Memory B cell (primary cell): ENCODE results near the gene DMBT1.

Source experiments
- ATAC-seq: fragments of 150-1000 bp; cut with Tn5 transposase; 2 replicates; pipeline ENCODE4 v1.10.0; 2021; ENCODE audit warnings: low read depth, mild to moderate bottlenecking, moderate library complexity
- DNase-seq, 2 donors: peaks; one replicate each; pipeline ENCODE4 v3.0.0; 2022; ENCODE audit warnings: low spot score in 2 of 2
- H3K27ac Mint-ChIP-seq: one replicate; pipeline ENCODE4 v1.8.0; 2022; ENCODE audit warnings: mild to moderate bottlenecking, moderate library complexity, mixed read lengths
- H3K27me3 Mint-ChIP-seq: one replicate; pipeline ENCODE4 v1.8.0; 2022; ENCODE audit warnings: mixed read lengths
- H3K36me3 Mint-ChIP-seq: one replicate; pipeline ENCODE4 v1.8.0; 2022; ENCODE audit warnings: mild to moderate bottlenecking, mixed read lengths
- H3K4me1 Mint-ChIP-seq: one replicate; pipeline ENCODE4 v1.8.0; 2022; ENCODE audit warnings: mixed read lengths
- H3K4me3 Mint-ChIP-seq: one replicate; pipeline ENCODE4 v1.8.0; 2022; ENCODE audit warnings: mild to moderate bottlenecking, moderate library complexity, mixed read lengths
- H3K9me3 Mint-ChIP-seq: one replicate; pipeline ENCODE4 v1.8.0; 2022; ENCODE audit warnings: mixed read lengths

Gene DMBT1

GRCh38 chr10:122632031-122632430 is 71.5 kb downstream of the DMBT1 start:
- H3K36me3 Mint-ChIP-seq = no peaks in the 10 kb centered on the region
- H3K27ac Mint-ChIP-seq = no peak overlapping the region
- no peaks in the 10 kb centered on the region for H3K9me3 Mint-ChIP-seq
- H3K4me1 Mint-ChIP-seq = no peaks in the 10 kb centered on the region
- H3K4me3 Mint-ChIP-seq = no peak overlapping the region
- DNase-seq (no peak), ATAC-seq (no peak)
- peaks cover 1% of the 10 kb centered on the region for H3K27me3 Mint-ChIP-seq

- DNase-seq (no peak), ATAC-seq (no peak)
- H3K4me3 Mint-ChIP-seq = no peak overlapping the region
- peaks cover under 1% of the 10 kb centered on the region for H3K27me3 Mint-ChIP-seq
- H3K9me3 Mint-ChIP-seq = no peaks in the 10 kb centered on the region
- H3K27ac Mint-ChIP-seq = no peak overlapping the region
- H3K4me1 Mint-ChIP-seq = no peaks in the 10 kb centered on the region
- no peaks in the 10 kb centered on the region for H3K36me3 Mint-ChIP-seq
Observed at GRCh38 chr10:122632576-122632975, 72.0 kb downstream of the DMBT1 start.

GRCh38 chr10:122636953-122637352 is 76.4 kb downstream of the DMBT1 start:
- H3K27ac Mint-ChIP-seq = no peak overlapping the region
- H3K9me3 Mint-ChIP-seq = no peaks in the 10 kb centered on the region
- no peak overlapping the region for H3K4me3 Mint-ChIP-seq
- H3K36me3 Mint-ChIP-seq = no peaks in the 10 kb centered on the region
- no peaks in the 10 kb centered on the region for H3K4me1 Mint-ChIP-seq
- H3K27me3 Mint-ChIP-seq = no peaks in the 10 kb centered on the region
- ATAC-seq = no peak
- DNase-seq = no peak

GRCh38 chr10:122637376-122637775 is 76.8 kb downstream of the DMBT1 start:
- DNase-seq (no peak), ATAC-seq (no peak)
- no peak overlapping the region for H3K27ac Mint-ChIP-seq
- H3K9me3 Mint-ChIP-seq = no peaks in the 10 kb centered on the region
- no peaks in the 10 kb centered on the region for H3K4me1 Mint-ChIP-seq
- H3K27me3 Mint-ChIP-seq = no peaks in the 10 kb centered on the region
- no peaks in the 10 kb centered on the region for H3K36me3 Mint-ChIP-seq
- no peak overlapping the region for H3K4me3 Mint-ChIP-seq

GRCh38 chr10:122638106-122638505 is 77.6 kb downstream of the DMBT1 start:
- H3K27ac Mint-ChIP-seq = no peak overlapping the region
- DNase-seq (no peak), ATAC-seq (no peak)
- H3K9me3 Mint-ChIP-seq = no peaks in the 10 kb centered on the region
- no peaks in the 10 kb centered on the region for H3K36me3 Mint-ChIP-seq
- no peaks in the 10 kb centered on the region for H3K27me3 Mint-ChIP-seq
- H3K4me1 Mint-ChIP-seq = no peaks in the 10 kb centered on the region
- no peak overlapping the region for H3K4me3 Mint-ChIP-seq

GRCh38 chr10:122639801-122640200 is 79.2 kb downstream of the DMBT1 start:
- no peaks in the 10 kb centered on the region for H3K9me3 Mint-ChIP-seq
- ATAC-seq = no peak
- no peak for DNase-seq
- H3K4me1 Mint-ChIP-seq = no peaks in the 10 kb centered on the region
- no peaks in the 10 kb centered on the region for H3K27me3 Mint-ChIP-seq
- H3K4me3 Mint-ChIP-seq = no peak overlapping the region
- H3K36me3 Mint-ChIP-seq = no peaks in the 10 kb centered on the region
- no peak overlapping the region for H3K27ac Mint-ChIP-seq

- ATAC-seq (no peak), DNase-seq (no peak)
- H3K4me3 Mint-ChIP-seq = no peak overlapping the region
- H3K27me3 Mint-ChIP-seq = peaks cover 1% of the 10 kb centered on the region
- H3K36me3 Mint-ChIP-seq = no peaks in the 10 kb centered on the region
- no peak overlapping the region for H3K27ac Mint-ChIP-seq
- no peaks in the 10 kb centered on the region for H3K4me1 Mint-ChIP-seq
- no peaks in the 10 kb centered on the region for H3K9me3 Mint-ChIP-seq
Observed at GRCh38 chr10:122640921-122641320, 80.4 kb downstream of the DMBT1 start.

GRCh38 chr10:122642726-122643605 is 82.4 kb downstream of the DMBT1 start:
- DNase-seq (no peak), ATAC-seq (no peak)
- Mint-ChIP-seq H3K27ac (no peak overlapping the region), H3K4me1 (no peaks in the 10 kb centered on the region), H3K36me3 (no peaks in the 10 kb centered on the region), H3K9me3 (no peaks in the 10 kb centered on the region), H3K4me3 (no peak overlapping the region), H3K27me3 (peaks cover 4% of the 10 kb centered on the region)

- Mint-ChIP-seq H3K27ac (no peak overlapping the region), H3K27me3 (peaks cover 6% of the 10 kb centered on the region), H3K4me3 (no peak overlapping the region), H3K4me1 (no peaks in the 10 kb centered on the region), H3K9me3 (no peaks in the 10 kb centered on the region), H3K36me3 (no peaks in the 10 kb centered on the region)
- DNase-seq (no peak), ATAC-seq (no peak)
Observed at GRCh38 chr10:122643931-122644534, 83.5 kb downstream of the DMBT1 start.

- H3K9me3 Mint-ChIP-seq = no peaks in the 10 kb centered on the region
- H3K27me3 Mint-ChIP-seq = peaks cover 10% of the 10 kb centered on the region
- H3K4me3 Mint-ChIP-seq = no peak overlapping the region
- ATAC-seq (no peak), DNase-seq (no peak)
- no peak overlapping the region for H3K27ac Mint-ChIP-seq
- H3K4me1 Mint-ChIP-seq = no peaks in the 10 kb centered on the region
- H3K36me3 Mint-ChIP-seq = no peaks in the 10 kb centered on the region
Observed at GRCh38 chr10:122646511-122647382, 86.2 kb downstream of the DMBT1 start.

GRCh38 chr10:122647383-122647968 is 86.9 kb downstream of the DMBT1 start:
- Mint-ChIP-seq H3K27ac (no peak overlapping the region), H3K9me3 (peaks cover 2% of the 10 kb centered on the region), H3K27me3 (peaks cover 10% of the 10 kb centered on the region), H3K4me1 (no peaks in the 10 kb centered on the region), H3K4me3 (no peak overlapping the region), H3K36me3 (no peaks in the 10 kb centered on the region)
- DNase-seq (no peak), ATAC-seq (no peak)

- H3K4me1 Mint-ChIP-seq = no peaks in the 10 kb centered on the region
- ATAC-seq = no peak
- no peaks in the 10 kb centered on the region for H3K36me3 Mint-ChIP-seq
- no peak overlapping the region for H3K4me3 Mint-ChIP-seq
- H3K27me3 Mint-ChIP-seq = peaks cover 10% of the 10 kb centered on the region
- peaks cover 2% of the 10 kb centered on the region for H3K9me3 Mint-ChIP-seq
- DNase-seq = peak in 1 of 2 donors; percentile 12
- no peak overlapping the region for H3K27ac Mint-ChIP-seq
Observed at GRCh38 chr10:122648599-122649428, 88.3 kb downstream of the DMBT1 start.

GRCh38 chr10:122649903-122650302 is 89.3 kb downstream of the DMBT1 start:
- peaks cover 2% of the 10 kb centered on the region for H3K9me3 Mint-ChIP-seq

More at GRCh38 chr10:122649903-122650302, 89.3 kb downstream of the DMBT1 start:
- peaks cover 11% of the 10 kb centered on the region for H3K27me3 Mint-ChIP-seq
- H3K36me3 Mint-ChIP-seq = no peaks in the 10 kb centered on the region
- no peaks in the 10 kb centered on the region for H3K4me1 Mint-ChIP-seq
- no peak for ATAC-seq
- H3K4me3 Mint-ChIP-seq = no peak overlapping the region
- DNase-seq = no peak
- no peak overlapping the region for H3K27ac Mint-ChIP-seq
